Activated T-helper 2 cell treated with anti-CD3 and anti-CD28 coated beads, Interferon-gamma antibody, Interleukin-2, Interleukin-4, amounts not matched to agents 10 μg/mL and 5 μg/mL and 100 μg/mL, durations not matched to agents 14 hours and 24 hours and 36 hours (primary cell): ENCODE results near the gene SS18L1. TPM values are rescaled to one million over a fixed set of nuclear protein-coding genes. Genes with fewer than 3 reads are reported as not detected.

Source experiments
- DNase-seq: peaks from one replicate; pipeline ENCODE4 v3.0.0; 2021; ENCODE audit warnings: low spot score
- H3K27ac Mint-ChIP-seq: one replicate; pipeline ENCODE4 v1.8.0; 2021; ENCODE audit warnings: mixed read lengths
- H3K27me3 Mint-ChIP-seq: one replicate; pipeline ENCODE4 v1.8.0; 2021; ENCODE audit warnings: low read depth, mixed read lengths
- H3K36me3 Mint-ChIP-seq: one replicate; pipeline ENCODE4 v1.8.0; 2021; ENCODE audit warnings: low read depth, mixed read lengths
- H3K4me1 Mint-ChIP-seq: one replicate; pipeline ENCODE4 v1.8.0; 2021; ENCODE audit warnings: low read depth, mixed read lengths
- H3K4me3 Mint-ChIP-seq: one replicate; pipeline ENCODE4 v1.8.0; 2021; ENCODE audit warnings: low read depth, mild to moderate bottlenecking, moderate library complexity, mixed read lengths
- H3K9me3 Mint-ChIP-seq: one replicate; pipeline ENCODE4 v1.8.0; 2021; ENCODE audit warnings: mixed read lengths
- intact Hi-C: fragments of 100-400 bp; cut with micrococcal nuclease; formaldehyde crosslinking; loops from one replicate; pipeline ENCODE4 v1.15.1; 2023
- total RNA-seq: library from RNA; stranded (reverse); gene quantifications from 2 replicates; pipeline ENCODE4 v1.2.3, GENCODE V29; 2022

The SS18L1 gene
- total RNA-seq, 1 donor from 2014 or later: 26.0 TPM

DNA sequence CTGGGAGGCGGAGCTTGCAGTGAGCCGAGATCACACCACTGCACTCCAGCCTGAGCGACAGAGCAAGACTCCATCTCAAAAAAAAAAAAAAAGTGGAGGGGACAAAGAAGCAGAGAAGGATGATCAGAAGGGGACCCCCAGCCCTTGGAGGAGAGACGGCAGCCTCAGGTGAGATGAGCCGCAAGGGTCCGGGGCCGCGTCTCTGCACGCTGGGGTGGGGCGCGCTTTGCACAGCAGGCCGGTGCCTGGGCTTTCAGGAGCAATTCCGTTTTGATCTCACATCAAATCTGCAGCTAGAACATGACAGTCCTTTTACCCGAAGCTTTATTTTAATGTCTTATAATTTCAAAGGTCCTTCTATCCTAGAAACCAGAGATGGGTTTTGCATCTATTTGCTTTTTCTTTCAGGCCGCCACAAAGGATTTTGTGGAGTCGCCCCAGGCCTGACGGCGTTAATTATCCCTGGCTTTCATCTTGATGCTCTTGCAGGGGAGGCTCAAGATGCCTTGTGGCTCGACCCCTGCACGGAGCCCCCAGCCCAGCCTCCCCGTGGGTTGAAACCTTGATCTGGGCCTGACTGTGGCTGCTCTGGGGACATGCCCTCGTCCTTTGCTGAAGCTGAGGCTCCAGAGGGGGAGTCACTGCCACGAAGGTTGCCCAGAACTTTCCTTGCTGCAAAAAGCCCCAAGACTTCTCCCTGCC is 59.3 kb downstream of the SS18L1 start:
- H3K4me1 Mint-ChIP-seq: no peaks in the 10 kb centered on the region
- intact Hi-C loops: no loop called here
- H3K27me3 Mint-ChIP-seq: no peaks in the 10 kb centered on the region
- H3K27ac Mint-ChIP-seq: no peak overlapping the region
- DNase-seq: no peak
- H3K4me3 Mint-ChIP-seq: no peak overlapping the region
- H3K36me3 Mint-ChIP-seq: peaks cover 38% of the 10 kb centered on the region
- H3K9me3 Mint-ChIP-seq: no peaks in the 10 kb centered on the region

- no peaks in the 10 kb centered on the region for H3K9me3 Mint-ChIP-seq
- H3K27me3 Mint-ChIP-seq: no peaks in the 10 kb centered on the region
- H3K4me1 Mint-ChIP-seq: no peaks in the 10 kb centered on the region
- H3K27ac Mint-ChIP-seq: no peak overlapping the region
- intact Hi-C loops: no loop called here
- DNase-seq: no peak
- peaks cover 32% of the 10 kb centered on the region for H3K36me3 Mint-ChIP-seq
- no peak overlapping the region for H3K4me3 Mint-ChIP-seq
Measured at GRCh38 chr20:62203378-62204030, 59.9 kb downstream of the SS18L1 start.

DNA sequence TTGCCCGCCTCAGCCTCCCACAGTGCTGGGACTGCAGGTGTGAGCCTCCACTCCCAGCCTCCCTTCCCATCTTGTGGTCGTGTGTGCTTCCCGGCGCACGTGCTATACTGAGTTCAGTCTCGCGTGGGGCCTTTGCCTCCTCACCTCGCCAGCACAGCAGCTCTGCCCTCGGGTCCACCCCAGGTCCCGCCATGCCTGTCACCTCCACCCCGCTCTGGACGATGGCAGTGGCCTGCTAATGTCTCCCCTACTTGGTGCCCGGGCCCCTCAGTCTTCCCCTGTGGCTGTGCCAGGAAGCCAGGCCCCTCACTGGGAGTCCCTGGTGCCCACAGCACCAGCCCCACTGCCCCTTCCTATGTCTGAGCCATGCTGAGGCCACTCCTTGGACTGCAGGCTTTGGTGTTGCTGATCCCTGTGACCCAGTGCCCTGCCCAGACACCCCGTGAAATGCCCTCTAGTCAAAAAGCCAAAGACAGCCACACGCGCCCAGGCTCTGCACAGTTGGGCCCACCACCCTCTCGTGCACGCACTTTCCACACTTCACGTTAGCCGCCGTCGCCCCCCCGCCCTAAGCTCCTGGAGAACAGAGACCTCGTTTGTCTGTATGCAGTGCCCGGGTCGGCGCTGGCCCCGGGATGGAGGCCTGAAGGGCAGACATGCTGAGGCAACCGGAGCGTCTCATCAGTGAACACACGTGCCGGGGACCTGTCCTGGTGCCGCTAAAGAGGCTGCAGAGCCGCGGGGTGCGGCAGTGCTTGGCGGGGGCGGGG is 62.2 kb downstream of the SS18L1 start:
- Mint-ChIP-seq H3K36me3 (peaks cover 11% of the 10 kb centered on the region), H3K4me1 (no peaks in the 10 kb centered on the region), H3K9me3 (no peaks in the 10 kb centered on the region), H3K27ac (no peak overlapping the region), H3K4me3 (no peak overlapping the region), H3K27me3 (no peaks in the 10 kb centered on the region)
- intact Hi-C loops: no loop called here
- DNase-seq: no peak

DNA sequence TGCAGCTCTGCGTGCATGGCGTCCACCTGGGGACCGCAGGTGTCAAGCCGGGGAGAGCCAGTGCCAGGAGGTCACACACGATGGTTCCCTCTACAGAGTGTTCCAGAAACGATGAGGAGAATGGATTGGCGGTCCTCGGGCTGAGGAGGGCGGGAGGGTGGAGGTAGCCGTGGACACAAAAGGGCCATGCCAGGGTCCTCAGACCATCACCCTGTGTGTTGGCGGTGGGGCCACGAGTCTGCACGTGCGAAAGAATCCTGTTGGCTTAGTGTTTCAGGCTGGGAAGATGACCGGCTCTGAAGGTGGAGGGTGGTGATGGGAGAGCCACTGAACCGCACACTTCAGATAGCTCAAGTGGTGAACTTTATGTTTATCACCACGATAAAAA is 62.8 kb downstream of the SS18L1 start:
- Mint-ChIP-seq H3K4me1 (no peaks in the 10 kb centered on the region), H3K27me3 (no peaks in the 10 kb centered on the region), H3K4me3 (no peak overlapping the region), H3K27ac (no peak overlapping the region), H3K36me3 (peaks cover 11% of the 10 kb centered on the region), H3K9me3 (no peaks in the 10 kb centered on the region)
- DNase-seq: no peak
- intact Hi-C loops: no loop called here

GRCh38 chr20:62208061-62208794 is 64.7 kb downstream of the SS18L1 start:
- Mint-ChIP-seq H3K4me1 (no peaks in the 10 kb centered on the region), H3K36me3 (peaks cover 5% of the 10 kb centered on the region), H3K4me3 (no peak overlapping the region), H3K9me3 (no peaks in the 10 kb centered on the region), H3K27me3 (no peaks in the 10 kb centered on the region), H3K27ac (no peak overlapping the region)
- intact Hi-C loops: no loop called here
- no peak for DNase-seq

DNA sequence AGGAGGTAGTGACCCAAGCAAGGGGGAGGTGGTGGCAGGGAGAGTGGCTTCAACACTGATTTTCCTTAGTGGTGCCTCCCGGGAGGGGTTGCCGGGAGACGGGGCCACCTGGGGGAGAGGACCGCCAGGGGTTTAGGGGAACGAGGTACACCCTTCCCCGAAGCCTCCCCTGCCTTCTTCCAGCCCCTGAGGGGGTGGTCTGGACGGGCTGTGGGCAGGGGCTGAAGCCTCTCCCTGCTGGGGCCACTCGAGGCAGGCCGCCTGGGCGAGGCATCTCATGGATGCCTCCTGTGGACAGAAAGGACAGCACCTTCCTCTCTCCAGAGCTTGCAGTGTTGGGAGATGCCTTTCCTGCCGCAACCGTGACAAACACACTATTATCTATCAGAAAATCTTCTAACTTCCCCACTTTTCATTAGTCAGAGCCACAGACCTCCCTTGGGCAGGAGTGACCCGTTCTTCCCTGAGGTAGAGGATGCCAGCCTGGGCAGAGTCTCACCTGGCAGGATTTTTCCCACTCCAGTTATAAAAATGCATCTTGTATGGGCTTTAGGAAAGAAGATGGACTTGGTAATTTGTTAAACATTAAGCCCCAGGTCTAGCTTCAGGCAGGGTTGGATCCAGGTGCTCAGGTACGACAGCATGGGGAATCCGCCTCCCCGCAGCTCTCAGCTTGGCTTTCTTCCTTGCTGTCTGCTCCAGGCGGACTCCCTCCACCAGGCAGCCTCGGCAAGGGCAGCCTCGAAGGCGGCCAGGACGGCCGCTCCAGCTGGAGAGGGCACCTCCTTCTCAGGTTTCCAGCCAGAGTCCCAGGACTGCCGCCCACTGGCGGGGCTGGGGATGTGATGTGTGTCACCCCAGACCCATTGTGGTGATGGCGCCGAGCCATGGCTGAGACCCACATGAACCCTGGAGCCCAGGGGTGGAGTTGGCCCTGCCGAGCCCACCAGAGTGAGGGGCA is 65.5 kb downstream of the SS18L1 start:
- no peaks in the 10 kb centered on the region for H3K27me3 Mint-ChIP-seq
- H3K4me1 Mint-ChIP-seq: no peaks in the 10 kb centered on the region
- no peak for DNase-seq
- H3K27ac Mint-ChIP-seq: no peak overlapping the region
- H3K36me3 Mint-ChIP-seq: no peaks in the 10 kb centered on the region
- H3K9me3 Mint-ChIP-seq: no peaks in the 10 kb centered on the region
- H3K4me3 Mint-ChIP-seq: no peak overlapping the region
- intact Hi-C loops: no loop called here

GRCh38 chr20:62209850-62210495 is 66.4 kb downstream of the SS18L1 start:
- intact Hi-C loops: no loop called here
- no peaks in the 10 kb centered on the region for H3K36me3 Mint-ChIP-seq
- H3K27ac Mint-ChIP-seq: no peak overlapping the region
- H3K27me3 Mint-ChIP-seq: no peaks in the 10 kb centered on the region
- H3K4me3 Mint-ChIP-seq: no peak overlapping the region
- H3K4me1 Mint-ChIP-seq: no peaks in the 10 kb centered on the region
- no peak for DNase-seq
- no peaks in the 10 kb centered on the region for H3K9me3 Mint-ChIP-seq

- Mint-ChIP-seq H3K9me3 (no peaks in the 10 kb centered on the region), H3K27ac (no peak overlapping the region), H3K4me3 (no peak overlapping the region), H3K36me3 (no peaks in the 10 kb centered on the region), H3K27me3 (no peaks in the 10 kb centered on the region), H3K4me1 (no peaks in the 10 kb centered on the region)
- DNase-seq: no peak
- intact Hi-C loops: no loop called here
Measured at GRCh38 chr20:62210496-62210855, 66.9 kb downstream of the SS18L1 start.

DNA sequence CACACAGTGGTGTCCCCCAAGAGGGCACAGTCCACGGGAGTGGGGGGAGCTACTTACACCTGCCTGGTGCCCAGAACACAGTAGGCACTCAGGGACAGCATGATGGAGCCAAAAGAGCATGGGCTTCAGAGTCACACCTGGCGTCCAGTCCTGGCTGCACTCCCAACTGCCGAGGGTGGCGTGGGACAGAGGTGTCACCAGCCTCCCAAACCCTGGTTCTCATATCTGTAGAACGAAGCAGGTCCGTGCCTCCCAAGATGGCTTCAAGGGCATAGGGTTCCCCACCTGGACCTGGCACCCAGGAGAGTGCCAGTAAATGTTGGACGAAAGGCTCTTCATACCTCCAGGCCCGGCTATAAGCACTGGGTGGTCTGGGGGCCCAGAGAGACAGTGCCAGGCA is 67.6 kb downstream of the SS18L1 start:
- intact Hi-C loops: no loop called here
- Mint-ChIP-seq H3K9me3 (no peaks in the 10 kb centered on the region), H3K4me1 (no peaks in the 10 kb centered on the region), H3K27me3 (no peaks in the 10 kb centered on the region), H3K4me3 (no peak overlapping the region), H3K36me3 (no peaks in the 10 kb centered on the region), H3K27ac (no peak overlapping the region)
- DNase-seq: no peak

DNA sequence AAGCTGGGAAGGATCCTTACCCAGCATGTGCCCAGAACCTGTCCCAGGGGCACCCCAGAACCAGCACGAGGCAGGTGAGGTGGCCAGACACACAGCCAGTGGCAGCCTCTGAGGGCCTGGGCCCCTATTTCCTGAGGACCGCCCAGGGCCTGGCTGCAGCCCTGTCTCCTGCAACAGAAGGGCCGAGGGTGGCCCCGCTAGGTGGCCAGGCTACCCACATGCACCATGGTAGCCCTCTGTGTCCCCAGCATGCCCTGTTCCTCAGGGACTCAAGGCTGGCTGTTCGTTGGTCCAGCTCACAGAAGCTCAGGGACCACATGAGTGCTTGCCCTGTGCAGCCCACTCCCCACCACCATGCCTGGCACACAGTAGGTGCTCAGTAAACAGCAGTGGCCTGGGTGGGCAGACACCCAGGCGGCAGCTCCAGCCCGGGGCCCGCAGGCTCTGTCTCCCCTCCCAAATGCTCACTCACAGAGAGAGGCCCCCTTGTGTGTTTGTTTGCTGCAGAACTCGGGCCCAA is 68.3 kb downstream of the SS18L1 start:
- Mint-ChIP-seq H3K4me1 (no peaks in the 10 kb centered on the region), H3K36me3 (no peaks in the 10 kb centered on the region), H3K27me3 (no peaks in the 10 kb centered on the region), H3K27ac (no peak overlapping the region), H3K4me3 (no peak overlapping the region), H3K9me3 (no peaks in the 10 kb centered on the region)
- no peak for DNase-seq
- intact Hi-C loops: no loop called here

DNA sequence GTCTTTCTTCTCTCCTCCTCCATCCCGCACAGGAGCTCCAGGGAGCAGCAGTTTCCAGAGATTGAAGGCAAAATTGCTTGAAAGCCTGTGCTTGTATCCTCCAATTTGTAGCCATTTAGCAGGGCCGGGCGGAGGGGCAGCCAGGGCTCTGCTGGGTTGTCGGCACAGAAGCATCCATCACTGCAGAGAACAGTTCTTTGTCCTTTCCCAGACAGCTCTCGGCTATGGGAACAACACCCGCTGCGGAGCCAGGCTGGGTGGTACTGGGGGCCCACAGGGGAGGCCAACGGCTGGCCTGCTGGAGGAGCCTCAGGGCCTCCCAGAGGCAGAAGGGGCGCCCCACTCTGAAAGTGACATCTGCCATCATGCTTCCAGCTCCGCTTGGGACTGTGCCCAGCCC is 68.7 kb downstream of the SS18L1 start:
- Mint-ChIP-seq H3K9me3 (no peaks in the 10 kb centered on the region), H3K27ac (no peak overlapping the region), H3K27me3 (peaks cover 2% of the 10 kb centered on the region), H3K36me3 (no peaks in the 10 kb centered on the region), H3K4me1 (no peaks in the 10 kb centered on the region), H3K4me3 (no peak overlapping the region)
- intact Hi-C loops: no loop called here
- no peak for DNase-seq
